Endometrium (tissue), 2 donors: Measurements from ENCODE around the gene BEND2.

Experiments used
- FAIRE-seq: peaks from 2 replicates; lab custom pipeline; 2012; peaks lifted over from hg19 to GRCh38; lab: Jason Lieb, UNC
- donor health status: control.
- donor health status: control.

The BEND2 gene

GRCh38 chrX:18136816-18137215 is 83.9 kb downstream of the BEND2 start:
- no peak for FAIRE-seq

DNA sequence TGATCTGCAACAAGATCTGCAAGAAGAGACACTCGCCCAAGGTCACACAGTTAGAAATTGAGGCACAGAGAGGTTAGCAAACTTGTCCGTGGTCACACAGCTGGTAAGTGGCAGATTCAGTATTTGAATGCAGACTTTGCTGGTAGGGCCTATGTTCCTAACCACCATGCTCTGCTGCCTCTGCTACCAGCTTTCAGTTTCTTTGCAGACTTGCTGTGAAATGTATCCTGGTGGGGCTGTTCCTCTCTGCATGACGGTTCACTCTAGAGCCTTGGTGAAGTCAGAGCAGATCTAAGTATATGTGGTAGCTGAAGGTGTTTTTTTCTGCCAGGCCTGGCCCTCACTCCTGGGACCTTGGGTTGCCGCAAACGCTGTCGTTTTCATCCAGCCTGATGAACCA is 87.1 kb downstream of the BEND2 start:
- FAIRE-seq = no peak

- no peak for FAIRE-seq
Measured at GRCh38 chrX:18129690-18130089, 91.0 kb downstream of the BEND2 start.

DNA sequence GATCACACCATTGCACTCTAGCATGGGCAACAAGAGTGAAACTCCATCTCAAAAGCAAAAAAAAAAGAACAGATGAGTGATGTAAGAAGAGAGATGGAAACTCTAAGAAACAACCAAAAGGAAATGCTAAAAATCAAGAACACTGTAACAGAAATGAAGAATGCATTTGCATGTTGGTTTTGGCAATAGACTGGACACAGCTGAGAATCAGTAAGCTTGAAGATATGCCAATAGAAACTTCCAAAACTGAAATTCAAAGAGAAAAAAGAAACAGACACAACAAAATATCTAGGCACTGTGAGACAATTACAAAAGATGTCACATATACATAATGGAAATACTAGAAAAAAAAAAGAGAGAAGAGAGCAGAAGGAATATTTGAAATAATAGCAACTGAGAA is 93.7 kb downstream of the BEND2 start:
- no peak for FAIRE-seq

- FAIRE-seq = no peak
Measured at GRCh38 chrX:18119856-18120255, 100.8 kb downstream of the BEND2 start.
